Stimulated activated CD4-positive, alpha-beta T cell treated with anti-CD3 and anti-CD28 coated beads, Interleukin-15, amount 100 ng/mL, for 1 hour (primary cell): Measurements from ENCODE around the gene COL4A4.

ENCODE experiments used
- DNase-seq, 2 donors: peaks; one replicate each; pipeline ENCODE4 v3.0.0-alpha.2; 2020; ENCODE audit warnings: low read depth in 1 of 2, low spot score in 1 of 2

COL4A4 gene

DNA sequence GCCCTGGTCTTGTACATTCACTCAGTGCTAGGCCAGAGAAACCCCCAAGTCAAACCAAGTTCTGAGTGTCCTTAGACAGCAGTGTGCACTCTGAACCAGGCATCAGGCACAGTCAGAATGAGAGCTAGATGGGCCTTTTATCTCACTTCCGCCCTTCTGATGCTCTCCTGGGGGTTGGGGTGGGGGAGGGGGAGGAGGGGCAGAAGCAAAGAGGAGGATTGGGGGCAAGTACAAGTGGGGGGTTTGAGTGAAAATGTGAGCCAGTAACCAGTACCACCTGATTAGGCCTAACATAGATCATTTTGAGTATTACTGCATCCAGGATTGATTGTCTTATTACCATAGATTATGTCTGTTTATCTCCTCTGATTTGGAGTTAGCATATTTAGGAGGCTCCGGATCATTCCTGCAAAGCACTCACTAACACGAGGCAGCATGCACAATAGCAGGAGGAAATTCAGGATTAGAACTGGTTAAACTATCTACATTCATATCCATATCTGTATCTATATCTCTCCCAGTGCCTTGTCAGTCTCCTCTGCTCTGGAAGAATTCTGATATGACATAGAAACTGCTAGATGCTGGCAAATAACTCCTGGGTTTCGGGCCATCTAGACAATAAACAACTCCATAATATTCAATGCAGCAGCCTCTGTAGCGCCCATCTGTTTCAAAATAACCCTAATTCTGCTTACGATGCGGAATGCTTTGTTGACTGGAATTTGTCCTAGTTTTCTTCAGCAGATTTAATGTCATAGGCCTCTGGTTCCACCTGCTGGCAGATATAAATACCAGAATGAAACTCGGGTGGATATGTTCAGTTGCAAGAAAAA lies 179.0 kb downstream of the COL4A4 start:
- no peak for DNase-seq

DNA sequence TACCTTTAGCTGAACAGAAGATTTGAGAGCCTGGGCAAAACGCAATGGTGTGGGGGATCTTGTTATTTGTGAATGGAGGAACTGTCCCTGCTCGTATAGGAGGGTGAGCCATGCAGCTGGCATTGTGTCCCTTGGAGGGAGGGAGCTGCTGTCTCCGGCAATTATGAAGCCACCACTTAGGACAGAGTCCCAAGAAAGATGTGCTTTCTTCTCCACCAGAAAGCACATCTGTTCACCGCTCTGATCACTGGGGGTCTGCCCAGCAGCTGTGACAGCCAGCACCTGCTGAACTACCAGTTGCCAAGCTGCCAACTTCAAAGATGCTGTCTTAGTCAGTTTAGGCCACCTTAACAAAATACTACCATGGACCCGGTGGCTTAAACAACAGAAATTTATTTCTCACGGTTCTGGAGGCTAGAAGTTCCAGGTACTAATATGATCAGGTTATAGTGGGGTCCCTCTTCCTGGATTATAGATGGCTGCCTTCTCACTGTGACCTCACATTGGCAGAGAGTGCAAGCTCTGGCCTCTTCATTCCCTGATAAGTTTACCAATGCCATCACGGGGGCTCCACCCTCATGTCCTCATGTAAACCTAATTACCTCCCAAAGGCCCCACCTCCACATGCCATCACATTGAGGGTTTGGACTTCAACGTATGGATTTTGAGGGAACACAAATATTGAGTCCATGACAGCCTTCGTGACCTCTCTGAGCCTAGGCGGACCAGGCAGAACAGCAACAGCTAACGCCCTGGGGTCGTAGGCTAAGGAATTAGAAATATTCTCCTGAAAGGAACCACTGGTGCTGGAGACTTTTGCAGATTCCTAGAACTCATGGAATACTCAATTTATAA lies 179.9 kb downstream of the COL4A4 start:
- DNase-seq, result no peak

DNA sequence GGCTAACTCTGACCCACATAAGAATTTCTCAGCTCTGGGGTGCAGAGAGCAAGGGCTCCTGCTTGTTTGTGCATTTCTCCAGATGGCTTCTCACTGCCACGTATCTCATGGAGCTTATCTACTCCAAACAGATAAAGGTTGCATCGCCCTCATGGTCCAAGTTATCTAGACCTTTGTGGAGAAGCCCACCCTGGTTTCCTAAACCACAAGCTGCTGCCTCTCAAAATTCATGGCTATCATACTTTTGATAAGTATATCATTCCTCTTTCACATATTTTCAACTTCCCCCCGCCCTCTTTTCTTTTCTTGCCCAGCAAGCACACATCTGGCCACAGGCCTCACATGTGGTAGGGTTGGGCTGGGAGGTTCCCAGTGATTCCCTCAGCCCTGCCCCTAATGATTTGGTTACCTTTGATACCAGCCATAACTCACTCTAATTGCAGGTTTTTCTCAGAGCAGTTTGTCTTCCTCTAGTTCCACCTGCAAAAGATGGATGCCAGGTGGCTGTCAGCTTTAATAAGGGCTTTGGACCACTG lies 182.1 kb downstream of the COL4A4 start:
- DNase-seq, result no peak

DNA sequence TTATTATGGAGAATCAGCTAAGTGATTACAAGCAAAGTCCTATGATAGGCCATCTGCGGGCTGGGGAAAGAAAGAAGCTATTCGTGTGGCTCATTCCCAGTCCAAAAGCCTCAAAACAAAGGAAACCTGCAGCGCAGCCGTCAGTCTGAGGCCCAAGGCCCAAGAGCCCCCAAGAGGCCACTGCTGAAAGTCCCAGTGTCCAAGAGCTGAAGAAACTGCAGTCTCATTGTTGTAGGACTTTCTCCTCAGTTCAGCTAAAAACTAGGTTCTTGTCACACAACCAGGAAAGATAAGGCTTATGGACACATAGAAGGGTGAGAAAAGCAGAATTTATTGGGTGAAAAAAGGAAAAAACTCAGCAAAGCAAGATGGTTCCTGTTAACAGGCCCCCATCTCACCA lies 185.0 kb downstream of the COL4A4 start:
- DNase-seq, result no peak

DNA sequence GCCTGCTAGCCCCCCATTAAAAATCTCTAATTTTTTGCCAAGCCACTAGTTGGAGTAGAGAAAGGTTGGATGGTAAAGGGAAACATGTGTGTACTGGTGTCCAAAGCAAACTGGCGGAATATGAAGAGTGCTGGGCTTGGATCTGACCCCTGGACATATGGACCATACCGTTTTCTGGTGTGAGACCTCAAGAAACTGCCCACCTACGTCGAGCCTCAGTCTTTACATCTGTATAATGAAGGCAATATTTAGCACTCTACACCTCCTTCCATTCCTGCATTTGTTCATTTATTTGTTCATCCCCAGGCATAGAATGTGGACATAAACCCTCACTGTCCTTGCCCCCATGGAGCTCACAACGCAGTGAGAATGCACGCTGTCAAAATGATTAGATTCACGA lies 185.7 kb downstream of the COL4A4 start:
- no peak for DNase-seq

DNA sequence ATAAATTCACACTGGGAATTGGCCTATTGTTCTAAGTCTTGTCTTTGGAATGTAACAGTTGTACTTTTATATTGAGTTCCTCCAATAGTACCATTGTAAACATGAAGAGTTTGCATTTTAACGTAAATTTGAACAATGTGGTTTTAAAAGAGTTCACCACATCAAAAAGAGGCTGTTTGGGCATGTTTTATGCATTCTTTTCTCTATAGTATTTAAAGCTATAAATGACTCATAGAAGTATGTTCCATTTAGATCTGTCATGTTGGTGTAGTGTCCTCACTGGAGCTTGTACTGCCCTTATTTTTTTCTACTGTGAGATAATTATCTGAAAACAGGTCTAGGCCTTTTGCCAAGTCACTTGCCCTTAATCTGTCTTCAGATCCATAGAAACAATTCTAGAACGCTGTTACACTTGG lies 186.2 kb downstream of the COL4A4 start:
- DNase-seq, result no peak

DNA sequence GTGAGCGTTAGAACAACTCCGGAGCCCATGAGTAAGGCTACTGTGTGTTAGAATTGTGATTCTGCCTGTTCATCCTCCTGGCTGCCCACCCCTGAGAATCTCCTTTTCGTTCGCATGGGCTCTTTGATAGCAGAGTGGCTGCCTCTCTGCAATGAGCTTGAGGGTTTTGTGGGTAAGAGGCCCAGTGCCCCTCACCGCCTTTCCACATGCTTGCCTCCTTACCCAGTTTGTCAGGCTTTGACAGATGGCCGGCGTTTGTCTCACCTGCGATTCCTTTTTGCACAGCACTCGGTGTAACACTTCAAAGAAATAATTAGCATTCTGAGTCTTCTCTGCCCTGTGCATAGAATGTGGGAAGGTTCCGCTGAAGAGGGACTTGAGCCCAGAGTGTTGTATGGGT lies 190.2 kb downstream of the COL4A4 start:
- no peak for DNase-seq

DNA sequence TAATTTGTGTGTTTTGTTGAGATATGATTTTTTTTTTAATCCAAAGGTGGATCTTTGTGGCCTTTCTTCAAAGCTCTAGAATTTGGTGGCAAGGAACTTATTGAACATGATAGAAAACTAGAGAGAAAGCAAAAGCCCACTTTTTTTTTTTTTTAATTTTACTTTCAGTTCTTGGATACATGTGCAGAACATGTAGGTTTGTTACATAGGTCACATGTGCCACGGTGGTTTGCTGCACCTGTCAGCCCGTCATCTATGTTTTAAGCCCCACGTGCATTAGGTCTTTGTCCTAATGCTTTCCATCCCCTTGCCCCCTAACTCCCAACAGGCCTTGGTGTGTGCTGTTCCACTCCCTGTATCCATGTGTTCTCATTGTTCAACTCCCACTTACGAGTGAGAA lies 192.2 kb downstream of the COL4A4 start:
- no peak for DNase-seq

DNA sequence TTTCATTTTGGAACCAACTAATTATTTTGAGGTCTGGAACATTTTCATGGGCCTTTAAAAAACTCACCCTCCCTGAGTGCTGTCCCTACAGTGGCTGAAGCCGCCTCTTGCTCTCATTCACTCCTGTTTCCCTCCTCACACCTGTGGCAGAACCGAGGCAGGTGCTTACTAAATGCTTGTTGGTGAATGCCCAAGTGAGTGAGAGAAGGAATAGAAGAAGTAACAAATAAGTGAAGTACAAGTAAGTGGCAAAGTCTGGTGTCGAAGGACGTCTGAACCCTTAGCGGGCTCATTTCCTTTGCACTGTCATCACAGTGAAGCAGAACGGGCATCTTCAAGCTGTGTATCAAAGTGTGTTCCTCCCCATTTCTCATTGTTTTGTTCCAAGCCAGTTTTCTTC lies 192.9 kb downstream of the COL4A4 start:
- DNase-seq, result no peak

DNA sequence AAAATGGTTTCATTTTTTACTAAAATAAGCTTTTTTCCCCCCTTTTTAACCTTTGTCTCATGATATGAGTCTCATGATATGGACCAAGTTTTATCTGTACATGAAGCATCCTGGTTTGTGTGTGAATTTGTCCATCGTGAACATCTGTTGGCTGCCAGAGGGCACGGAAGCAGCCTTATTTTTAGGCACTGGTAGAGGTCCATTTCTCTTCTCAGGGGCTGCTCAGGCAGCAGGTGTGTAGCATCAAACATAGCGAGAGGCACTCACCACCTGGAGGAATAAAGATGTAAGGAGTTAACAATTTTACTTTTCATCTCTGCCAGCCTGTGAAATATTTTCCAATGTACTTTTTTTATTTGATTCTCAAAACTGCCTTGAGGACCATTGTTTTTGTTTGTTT lies 193.6 kb downstream of the COL4A4 start:
- DNase-seq, result no peak

DNA sequence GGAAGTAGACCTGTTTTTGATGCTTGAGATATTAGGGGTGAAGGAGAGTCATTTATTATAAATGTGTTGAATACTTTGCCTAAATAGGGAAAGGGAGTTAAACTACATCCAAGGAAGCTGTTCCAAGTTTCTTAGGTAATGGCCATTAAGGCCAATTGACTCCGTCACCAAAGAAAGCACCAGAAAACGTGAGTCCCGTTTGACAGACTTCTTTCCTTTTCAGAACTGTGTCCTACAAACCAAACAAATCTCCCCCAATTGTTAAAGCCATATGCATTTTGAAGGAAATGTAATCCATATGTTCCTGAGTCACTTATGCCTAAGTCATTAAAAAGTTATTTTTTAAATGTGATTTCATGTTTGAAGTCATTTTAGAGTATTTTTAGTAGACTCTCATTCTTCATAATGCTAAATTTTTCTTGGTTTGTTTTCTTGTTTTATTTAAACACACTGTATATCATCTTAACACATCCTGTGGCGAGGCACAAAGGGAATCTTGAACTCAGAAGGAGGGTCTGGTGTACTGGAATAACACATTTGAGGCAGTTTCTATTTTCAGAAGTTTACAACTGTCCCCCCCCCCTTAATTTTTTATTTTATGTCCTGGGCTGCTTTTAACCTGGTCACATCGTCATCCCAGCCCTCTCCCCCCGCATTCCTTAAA lies 194.5 kb downstream of the COL4A4 start:
- DNase-seq, result no peak

DNA sequence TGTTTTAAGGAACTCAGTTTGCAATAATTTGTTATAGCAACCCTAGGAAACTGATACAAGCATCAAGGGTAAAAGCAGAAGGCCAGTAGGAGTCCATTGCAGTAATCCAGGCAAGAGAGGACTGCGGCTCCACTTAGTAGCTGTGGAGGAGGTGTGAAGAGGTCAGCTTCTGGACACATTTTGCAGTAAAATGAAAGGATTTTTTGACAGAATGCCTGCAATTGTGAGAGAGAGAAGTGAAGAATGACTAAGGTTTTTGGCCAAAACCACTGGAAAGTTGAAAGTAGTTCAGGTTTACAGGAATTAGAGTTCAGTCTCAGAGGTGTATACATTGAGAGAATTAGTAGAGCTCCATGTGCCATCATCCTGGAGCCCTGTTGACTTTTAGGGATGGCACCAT lies 198.6 kb downstream of the COL4A4 start:
- no peak for DNase-seq

DNA sequence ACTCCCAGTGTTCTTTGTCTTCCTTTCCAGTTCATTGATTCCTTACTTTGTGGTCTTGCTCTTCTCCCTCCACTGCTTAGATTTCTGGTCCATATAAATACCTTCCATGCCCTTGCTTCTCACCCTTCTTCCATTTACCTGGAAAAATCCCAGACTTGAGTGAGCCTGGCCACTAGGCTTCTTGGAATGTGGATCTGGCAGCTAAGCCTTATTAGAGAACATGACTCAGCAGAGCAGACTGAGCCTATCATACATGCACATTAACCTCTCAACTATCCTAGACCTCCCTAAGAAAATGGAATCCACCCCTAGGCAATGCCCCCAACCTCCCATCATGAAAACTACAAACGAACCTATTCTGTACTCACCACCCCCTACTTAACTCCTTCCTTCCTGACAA lies 200.5 kb downstream of the COL4A4 start:
- DNase-seq, result no peak

DNA sequence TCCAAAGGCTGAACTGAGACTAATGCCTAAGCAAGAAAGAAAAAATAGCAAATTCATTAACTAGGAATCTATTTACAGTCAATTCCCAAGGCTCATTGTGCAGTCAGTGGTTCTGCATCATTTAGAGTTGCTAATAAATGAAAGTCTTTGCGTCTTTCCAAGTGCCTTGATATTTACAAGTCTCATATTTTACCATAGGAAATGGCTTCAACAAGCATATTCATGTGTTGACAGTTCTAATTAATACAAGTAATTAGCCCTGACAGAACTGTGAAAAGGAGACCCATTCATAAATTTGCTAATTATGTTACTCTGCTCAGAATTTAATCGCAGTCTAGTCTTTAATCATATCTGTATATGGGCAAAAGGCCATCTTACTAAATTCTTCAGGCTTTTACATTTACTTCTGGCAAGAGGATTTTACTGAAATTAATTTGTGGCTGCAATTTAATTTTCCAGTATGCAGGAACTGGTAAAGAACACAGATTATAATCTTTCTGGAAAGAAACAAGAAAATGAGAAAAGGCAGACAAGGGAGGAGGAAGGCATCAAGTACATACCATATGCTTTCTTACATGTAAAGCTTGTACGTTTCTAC lies 201.7 kb downstream of the COL4A4 start:
- no peak for DNase-seq

DNA sequence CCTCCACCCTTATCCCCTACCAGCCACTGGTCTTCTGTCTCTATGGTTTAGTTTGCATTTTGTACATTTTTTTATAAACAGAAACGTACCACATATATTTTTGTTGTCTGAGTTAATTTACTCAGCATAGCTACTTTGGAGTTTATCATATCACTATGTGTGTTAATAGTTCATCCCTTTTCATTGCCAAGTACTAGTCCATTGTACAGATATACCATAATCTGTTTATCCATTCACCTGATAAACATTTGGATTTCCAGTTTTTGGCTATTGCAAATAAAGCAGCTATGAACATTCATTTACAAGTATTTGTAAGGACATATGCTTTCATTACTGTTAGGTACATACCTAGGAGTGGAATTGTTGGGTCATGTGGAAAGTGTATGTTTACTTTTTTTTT lies 204.6 kb downstream of the COL4A4 start:
- DNase-seq, result no peak

DNA sequence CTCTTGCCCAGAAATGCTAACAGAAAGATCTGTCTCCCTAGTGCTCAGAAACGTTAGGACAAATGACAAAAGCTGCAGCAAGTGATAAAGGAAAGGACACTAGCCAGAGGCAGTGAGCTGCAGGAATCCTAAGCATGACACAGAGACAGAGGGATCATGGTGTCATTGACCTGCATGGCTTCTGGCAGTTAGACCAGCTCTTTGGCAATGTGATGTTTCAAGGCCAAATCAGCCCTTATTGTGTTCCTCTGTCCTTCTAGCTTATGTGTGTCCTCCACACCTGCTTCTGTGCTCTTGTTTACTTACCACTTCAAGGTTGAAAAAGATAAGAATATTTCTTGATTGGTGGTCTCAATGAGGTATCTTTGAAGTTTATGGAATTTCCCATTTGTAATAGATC lies 207.3 kb downstream of the COL4A4 start:
- DNase-seq, result no peak

DNA sequence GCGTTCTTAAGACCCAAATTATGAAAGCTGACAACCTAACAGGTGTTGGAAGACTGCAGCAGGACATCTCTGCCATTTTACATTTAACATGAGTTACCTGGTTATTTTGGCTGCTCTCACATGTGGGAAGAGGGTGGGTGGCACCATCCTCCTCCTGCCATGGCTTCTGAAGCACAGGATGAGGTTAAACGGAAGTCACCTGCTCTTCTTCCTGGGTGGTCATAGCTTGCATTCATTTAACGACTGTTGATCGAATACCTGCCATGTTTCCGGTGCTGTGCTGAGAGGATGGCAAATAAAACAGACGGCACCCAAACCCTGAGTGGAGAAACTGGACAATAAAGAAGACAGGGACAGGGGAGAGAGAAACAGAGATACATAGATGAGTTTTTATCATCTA lies 210.2 kb downstream of the COL4A4 start:
- no peak for DNase-seq

DNA sequence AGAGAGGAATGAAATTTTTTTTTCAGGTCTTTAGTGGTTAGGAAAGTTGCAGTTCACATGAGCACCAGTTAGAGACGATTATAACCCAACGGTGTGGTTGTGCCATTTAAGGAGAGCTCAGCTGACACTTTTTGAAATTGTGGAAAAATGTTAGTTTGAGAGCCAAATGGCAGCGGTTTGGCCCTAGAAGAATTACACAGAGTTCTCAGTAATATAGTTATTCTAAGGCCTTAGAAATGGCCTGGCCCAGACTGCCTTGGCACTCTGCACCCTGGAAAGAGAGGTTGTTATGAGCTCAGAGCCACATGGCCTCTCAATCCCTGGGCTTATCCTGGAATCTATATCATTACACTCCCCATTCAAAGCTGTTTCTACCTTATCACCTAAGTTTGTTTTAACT lies 210.8 kb downstream of the COL4A4 start:
- no peak for DNase-seq
